Spleen (tissue), 11 donors: Measurements from ENCODE around the gene KIAA0408. TPM values are rescaled to one million over a fixed set of nuclear protein-coding genes. Genes with fewer than 3 reads are reported as not detected.

ENCODE experiments used
- DNase-seq: peaks from one replicate; pipeline ENCODE4 v3.0.0-alpha.2; 2020
- H3K27ac ChIP-seq, 8 donors: fragments of 200-600 bp; sonication (generic) in 7 of 8; 1 replicate in 4 of 8; 2 replicates in 4 of 8; pipeline versions ENCODE4 v1.5.0 to v1.8.0; 2016 to 2021; ENCODE audit warnings: inconsistent platforms in 4 of 8, mild to moderate bottlenecking in 4 of 8, moderate library complexity in 1 of 8
- H3K27me3 ChIP-seq, 7 donors: fragments of 200-600 bp; sonication (generic) in 6 of 7; replicated peaks in 1 of 7; 1 replicate in 4 of 7; 2 replicates in 3 of 7; pipeline versions ENCODE4 v1.5.0 to v1.8.0; 2016 to 2021; ENCODE audit warnings: inconsistent platforms in 3 of 7, mild to moderate bottlenecking in 1 of 7
- H3K36me3 ChIP-seq, 6 donors: fragments of 200-600 bp; sonication (generic) in 5 of 6; 1 replicate in 4 of 6; 2 replicates in 2 of 6; pipeline versions ENCODE4 v1.5.0 to v1.8.0; 2016 to 2021; ENCODE audit warnings: inconsistent platforms in 2 of 6
- H3K4me1 ChIP-seq, 6 donors: fragments of 200-600 bp; sonication (generic) in 5 of 6; 1 replicate in 3 of 6; 2 replicates in 3 of 6; pipeline versions ENCODE4 v1.5.0 to v1.8.0; 2016 to 2021; ENCODE audit warnings: inconsistent platforms in 3 of 6
- H3K4me3 ChIP-seq, 8 donors: fragments of 200-600 bp; sonication (generic) in 7 of 8; 1 replicate in 4 of 8; 2 replicates in 4 of 8; pipeline versions ENCODE4 v1.5.0 to v1.8.0; 2016 to 2021; ENCODE audit warnings: inconsistent platforms in 4 of 8, mild to moderate bottlenecking in 4 of 8, moderate library complexity in 2 of 8
- H3K9me3 ChIP-seq, 8 donors: fragments of 200-600 bp; sonication (generic) in 7 of 8; 1 replicate in 4 of 8; 2 replicates in 4 of 8; pipeline versions ENCODE4 v1.5.0 to v1.8.0; 2016 to 2021; ENCODE audit warnings: inconsistent platforms in 4 of 8
- CTCF ChIP-seq, 11 experiments: fragments of 200-600 bp in 7 of 11; fragments of 450-650 bp in 4 of 11; sonication (generic) in 4 of 11; IDR thresholded peaks in 8 of 11; conservative IDR thresholded peaks in 3 of 11; 1 replicate in 7 of 11; 2 replicates in 4 of 11; pipeline versions ENCODE4 v1.4.0 to v1.8.0; 2016 to 2021; ENCODE audit warnings: antibody characterized with exemption in 11 of 11, inconsistent platforms in 4 of 11, mild to moderate bottlenecking in 1 of 11
- POLR2A ChIP-seq, 3 donors: fragments of 450-650 bp; IDR thresholded peaks; one replicate each; pipeline ENCODE4 v1.5.1; 2017; ENCODE audit warnings: antibody characterized with exemption in 3 of 3, mild to moderate bottlenecking in 1 of 3
- POLR2AphosphoS5 ChIP-seq, 3 donors: sonication (generic); formaldehyde crosslinking; IDR thresholded peaks; one replicate each; pipeline ENCODE4 v1.5.1; 2017; ENCODE audit warnings: antibody characterized with exemption in 3 of 3
- WGBS, 5 donors: extraction: QIAGEN DNeasy Blood & Tissue Kit in 3 of 5; methylation state at CpG; one replicate each; pipeline versions ENCODE4 v1.1.5 to v1.1.7; 2013 to 2018; 5-methylcytosine and 5-hydroxymethylcytosine counted together
- intact Hi-C: fragments of 100-400 bp; cut with DNase I; formaldehyde crosslinking; loops from one replicate; pipeline ENCODE4 v1.15.0; 2023; ENCODE audit warnings: low total_unique reads
- polyA plus RNA-seq, 3 donors: library from polyadenylated mRNA; stranded (reverse); fragments of 200-250 nt; gene quantifications; one replicate each; pipeline ENCODE4 v1.2.1, GENCODE V29; 2013
- total RNA-seq, 7 donors: library from RNA; depleted of rRNA in 3 of 7; stranded (reverse); fragments of >200 nt in 3 of 7; fragmentation: NEBNext Ultra II Directional in 4 of 7; extraction: Animal tissue kit (Norgen Biotek cat#: 25700) in 4 of 7; gene quantifications; one replicate each; pipeline versions ENCODE4 v1.1.0 to v1.2.1, GENCODE V29; 2016 to 2021
- donor health status: healthy with polysubstance abuse.
- donor health status: DM: no; HTN: no; CAD: no; lungs with moderate emphysema.
- donor health status: DM: no; HTN: no; CAD: no.
- donor health status: Bipolar disorder and iron deficiency.
- donor health status: healthy.
- donor health status: DM: no; HTN: no; CAD: no.
- donor health status: DM: yes; HTN: yes; CAD: no.

KIAA0408 gene
- total and polyA plus RNA-seq, 10 donors, result 0.65 to 6.6 (median 2.5) TPM

- H3K36me3 ChIP-seq, result peaks cover 0 to 3% (median 0%) of the 10 kb centered on the region in 6 donors
- no peak overlapping the region for H3K27ac ChIP-seq
- DNase-seq, result no peak
- intact Hi-C loops, result no loop called here
- no peak overlapping the region for H3K4me3 ChIP-seq
- no peaks in the 10 kb centered on the region for H3K9me3 ChIP-seq
- TF ChIP-seq CTCF (IDR thresholded peaks at IDR 0.05 in 8 of 11, conservative IDR thresholded peaks at IDR 0.05 in 3 of 11) (no peak), POLR2A (IDR thresholded peaks at IDR 0.05) (no peak), POLR2AphosphoS5 (IDR thresholded peaks at IDR 0.05) (no peak)
- no peaks in the 10 kb centered on the region for H3K27me3 ChIP-seq
- peaks cover 0 to 12% (median 5%) of the 10 kb centered on the region in 6 donors for H3K4me1 ChIP-seq
- WGBS, 5 donors, result 74 to 91% (median 85%) methylated on average over 2 of the region's 2 CpGs
These were observed 5.2 kb downstream of the KIAA0408 start for GRCh38 chr6:127453845-127454619.

- Histone ChIP-seq H3K4me3 (no peak overlapping the region), H3K27me3 (no peaks in the 10 kb centered on the region), H3K9me3 (no peaks in the 10 kb centered on the region), H3K4me1 (peaks cover 0 to 11% (median 2%) of the 10 kb centered on the region in 6 donors), H3K27ac (no peak overlapping the region), H3K36me3 (peaks cover 0 to 5% (median 0%) of the 10 kb centered on the region in 6 donors)
- DNase-seq, result no peak
- intact Hi-C loops, result no loop called here
- no peak for TF ChIP-seq POLR2AphosphoS5 (IDR thresholded peaks at IDR 0.05)
- TF ChIP-seq CTCF (IDR thresholded peaks at IDR 0.05 in 8 of 11, conservative IDR thresholded peaks at IDR 0.05 in 3 of 11), result no peak
- no peak for TF ChIP-seq POLR2A (IDR thresholded peaks at IDR 0.05)
These were observed 6.4 kb downstream of the KIAA0408 start for GRCh38 chr6:127452803-127453202.

- H3K4me3 ChIP-seq, result no peak overlapping the region
- DNase-seq, result no peak
- intact Hi-C loops, result no loop called here
- H3K27me3 ChIP-seq, result no peaks in the 10 kb centered on the region
- 89 to 98% (median 91%) methylated on average over 3 of the region's 3 CpGs for WGBS, 5 donors
- TF ChIP-seq POLR2AphosphoS5 (IDR thresholded peaks at IDR 0.05), result no peak
- TF ChIP-seq CTCF (IDR thresholded peaks at IDR 0.05 in 8 of 11, conservative IDR thresholded peaks at IDR 0.05 in 3 of 11), result no peak
- no peak for TF ChIP-seq POLR2A (IDR thresholded peaks at IDR 0.05)
- peaks cover 0 to 5% (median 0%) of the 10 kb centered on the region in 6 donors for H3K36me3 ChIP-seq
- no peaks in the 10 kb centered on the region for H3K4me1 ChIP-seq
- no peak overlapping the region for H3K27ac ChIP-seq
- no peaks in the 10 kb centered on the region for H3K9me3 ChIP-seq
These were observed 7.8 kb downstream of the KIAA0408 start for GRCh38 chr6:127451388-127451787.

- Histone ChIP-seq H3K36me3 (peaks cover 0 to 5% (median 0%) of the 10 kb centered on the region in 6 donors), H3K4me3 (no peak overlapping the region), H3K27me3 (no peaks in the 10 kb centered on the region), H3K4me1 (no peaks in the 10 kb centered on the region), H3K27ac (no peak overlapping the region), H3K9me3 (no peaks in the 10 kb centered on the region)
- DNase-seq, result no peak
- intact Hi-C loops, result no loop called here
- TF ChIP-seq CTCF (IDR thresholded peaks at IDR 0.05 in 8 of 11, conservative IDR thresholded peaks at IDR 0.05 in 3 of 11) (no peak), POLR2A (IDR thresholded peaks at IDR 0.05) (no peak)
These were observed 11.4 kb downstream of the KIAA0408 start for GRCh38 chr6:127447780-127448179.
